Stomach smooth muscle (tissue), 2 donors: ENCODE data around the gene BCL11A.

Source experiments
- H3K27ac ChIP-seq: one replicate; pipeline ENCODE4 v1.7.0; 2013; ENCODE audit warnings: mild to moderate bottlenecking, low read length, inconsistent platforms
- H3K27me3 ChIP-seq, 2 donors: one replicate each; pipeline ENCODE4 v1.7.0; 2013; ENCODE audit warnings: low read length in 2 of 2; ENCODE audit not compliant: insufficient read depth in 2 of 2, control insufficient read depth in 1 of 2
- H3K36me3 ChIP-seq, 2 donors: one replicate each; pipeline ENCODE4 v1.7.0; 2013; ENCODE audit warnings: low read length in 2 of 2; ENCODE audit not compliant: control insufficient read depth in 2 of 2, insufficient read depth in 2 of 2
- H3K4me1 ChIP-seq: one replicate; pipeline ENCODE4 v1.7.0; 2013; ENCODE audit warnings: low read length; ENCODE audit not compliant: control insufficient read depth, insufficient read depth
- H3K4me3 ChIP-seq, 2 donors: one replicate each; pipeline ENCODE4 v1.7.0; 2013; ENCODE audit warnings: low read length in 2 of 2
- H3K9ac ChIP-seq, 2 donors: one replicate each; pipeline ENCODE4 v1.7.0; 2013; ENCODE audit warnings: low read length in 2 of 2, mild to moderate bottlenecking in 1 of 2
- H3K9me3 ChIP-seq, 2 donors: one replicate each; pipeline ENCODE4 v1.7.0; 2013; ENCODE audit warnings: low read length in 2 of 2; ENCODE audit not compliant: control insufficient read depth in 2 of 2
- donor health status: healthy.
- donor health status: Pancreatic carcinoma.

The BCL11A gene

GRCh38 chr2:60525899-60526298 is 27.6 kb downstream of the BCL11A start:
- Histone ChIP-seq H3K9ac (no peak overlapping the region), H3K4me1 (peaks cover 26% of the 10 kb centered on the region), H3K4me3 (no peak overlapping the region), H3K36me3 (no peaks in the 10 kb centered on the region), H3K9me3 (no peaks in the 10 kb centered on the region), H3K27ac (no peak overlapping the region), H3K27me3 (no peaks in the 10 kb centered on the region)

GRCh38 chr2:60524874-60525273 is 28.6 kb downstream of the BCL11A start:
- H3K36me3 ChIP-seq, result no peaks in the 10 kb centered on the region
- peaks cover 23% of the 10 kb centered on the region for H3K4me1 ChIP-seq
- no peak overlapping the region for H3K9ac ChIP-seq
- H3K4me3 ChIP-seq, result no peak overlapping the region
- no peak overlapping the region for H3K27ac ChIP-seq
- no peaks in the 10 kb centered on the region for H3K9me3 ChIP-seq
- no peaks in the 10 kb centered on the region for H3K27me3 ChIP-seq

- Histone ChIP-seq H3K4me3 (no peak overlapping the region), H3K9me3 (no peaks in the 10 kb centered on the region), H3K27me3 (no peaks in the 10 kb centered on the region), H3K9ac (no peak overlapping the region), H3K4me1 (peaks cover 16% of the 10 kb centered on the region), H3K36me3 (no peaks in the 10 kb centered on the region), H3K27ac (no peak overlapping the region)
Measured at GRCh38 chr2:60523963-60524362, 29.5 kb downstream of the BCL11A start.

- Histone ChIP-seq H3K27me3 (no peaks in the 10 kb centered on the region), H3K4me1 (peaks cover 9% of the 10 kb centered on the region), H3K4me3 (no peak overlapping the region), H3K36me3 (no peaks in the 10 kb centered on the region), H3K27ac (no peak overlapping the region), H3K9me3 (no peaks in the 10 kb centered on the region), H3K9ac (no peak overlapping the region)
Measured at GRCh38 chr2:60522462-60522861, 31.0 kb downstream of the BCL11A start.

GRCh38 chr2:60521626-60522025 is 31.8 kb downstream of the BCL11A start:
- Histone ChIP-seq H3K27ac (no peak overlapping the region), H3K27me3 (no peaks in the 10 kb centered on the region), H3K4me1 (peaks cover 16% of the 10 kb centered on the region), H3K9me3 (no peaks in the 10 kb centered on the region), H3K4me3 (no peak overlapping the region), H3K9ac (no peak overlapping the region), H3K36me3 (no peaks in the 10 kb centered on the region)

- no peak overlapping the region for H3K27ac ChIP-seq
Measured at GRCh38 chr2:60520917-60521539, 32.4 kb downstream of the BCL11A start.

GRCh38 chr2:60520151-60520876 is 33.1 kb downstream of the BCL11A start:
- peaks cover 18% of the 10 kb centered on the region for H3K4me1 ChIP-seq
- no peak overlapping the region for H3K9ac ChIP-seq
- H3K9me3 ChIP-seq, result no peaks in the 10 kb centered on the region
- H3K36me3 ChIP-seq, result no peaks in the 10 kb centered on the region
- H3K4me3 ChIP-seq, result no peak overlapping the region
- no peaks in the 10 kb centered on the region for H3K27me3 ChIP-seq
- no peak overlapping the region for H3K27ac ChIP-seq

More at GRCh38 chr2:60520917-60521539, 32.4 kb downstream of the BCL11A start:
- Histone ChIP-seq H3K36me3 (no peaks in the 10 kb centered on the region), H3K9ac (no peak overlapping the region), H3K27me3 (no peaks in the 10 kb centered on the region), H3K4me3 (no peak overlapping the region), H3K4me1 (peaks cover 16% of the 10 kb centered on the region), H3K9me3 (no peaks in the 10 kb centered on the region)

- Histone ChIP-seq H3K4me3 (no peak overlapping the region), H3K36me3 (no peaks in the 10 kb centered on the region), H3K9ac (no peak overlapping the region), H3K4me1 (peaks cover 18% of the 10 kb centered on the region), H3K27ac (no peak overlapping the region), H3K9me3 (no peaks in the 10 kb centered on the region), H3K27me3 (no peaks in the 10 kb centered on the region)
Measured at GRCh38 chr2:60519231-60519863, 34.1 kb downstream of the BCL11A start.

- H3K27me3 ChIP-seq, result no peaks in the 10 kb centered on the region
- no peak overlapping the region for H3K4me3 ChIP-seq
- H3K27ac ChIP-seq, result no peak overlapping the region
- no peaks in the 10 kb centered on the region for H3K36me3 ChIP-seq
- H3K4me1 ChIP-seq, result peaks cover 21% of the 10 kb centered on the region
- H3K9me3 ChIP-seq, result no peaks in the 10 kb centered on the region
- no peak overlapping the region for H3K9ac ChIP-seq
Measured at GRCh38 chr2:60518567-60518966, 34.9 kb downstream of the BCL11A start.

GRCh38 chr2:60517446-60517845 is 36.0 kb downstream of the BCL11A start:
- Histone ChIP-seq H3K4me3 (no peak overlapping the region), H3K27me3 (no peaks in the 10 kb centered on the region), H3K27ac (no peak overlapping the region), H3K9me3 (no peaks in the 10 kb centered on the region), H3K9ac (no peak overlapping the region), H3K36me3 (no peaks in the 10 kb centered on the region), H3K4me1 (peaks cover 18% of the 10 kb centered on the region)

GRCh38 chr2:60516826-60517225 is 36.6 kb downstream of the BCL11A start:
- H3K27ac ChIP-seq, result no peak overlapping the region
- no peaks in the 10 kb centered on the region for H3K36me3 ChIP-seq
- H3K4me3 ChIP-seq, result no peak overlapping the region

More at GRCh38 chr2:60516826-60517225, 36.6 kb downstream of the BCL11A start:
- Histone ChIP-seq H3K9ac (no peak overlapping the region), H3K27me3 (no peaks in the 10 kb centered on the region), H3K9me3 (no peaks in the 10 kb centered on the region), H3K4me1 (peaks cover 17% of the 10 kb centered on the region)
